Hepatocyte (in vitro differentiated cells): ENCODE results near the gene NSMF.

Experiments used
- CTCF ChIP-seq: fragments of 200-600 bp; sonication (generic); IDR thresholded peaks from 2 replicates; pipeline ENCODE4 v1.5.1; 2016; ENCODE audit warnings: antibody characterized with exemption, mild to moderate bottlenecking; ENCODE audit not compliant: poor library complexity
- EZH2phosphoT487 ChIP-seq: fragments of 200-600 bp; sonication (generic); IDR thresholded peaks from one replicate; pipeline ENCODE4 v1.6.1; 2018; ENCODE audit warnings: antibody characterized with exemption, mild to moderate bottlenecking, low read depth, moderate library complexity; ENCODE audit not compliant: unreplicated experiment, severe bottlenecking

DNA sequence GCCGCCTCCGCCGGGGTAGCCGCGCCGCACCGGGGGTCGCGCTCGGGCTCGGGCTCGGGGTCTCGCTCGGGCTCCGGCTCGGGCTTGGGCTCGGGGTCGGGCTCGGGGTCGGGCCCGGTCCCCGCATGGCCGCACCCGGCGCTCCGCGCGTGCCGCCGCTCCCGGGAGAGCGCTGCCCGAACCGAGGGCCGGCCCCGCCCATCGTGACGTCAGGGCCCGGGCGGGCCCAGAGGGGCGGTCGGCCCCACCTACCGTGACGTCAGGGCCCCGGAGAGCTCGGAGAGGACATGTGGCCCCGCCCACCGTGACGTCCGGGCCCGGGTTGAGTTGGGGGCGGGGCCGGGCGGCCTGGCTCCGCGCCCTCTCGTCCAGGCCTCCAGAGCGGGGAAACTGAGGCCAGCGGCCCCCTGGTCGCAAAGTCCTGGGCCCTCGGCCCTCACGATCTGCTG, at the start of gene NSMF:
- no peak for TF ChIP-seq CTCF
- no peak for TF ChIP-seq EZH2phosphoT487
